Cardiac muscle cell (in vitro differentiated cells and primary cell): ENCODE measurements around the gene EPS15. TPM values are rescaled to one million over a fixed set of nuclear protein-coding genes. Genes with fewer than 3 reads are reported as not detected.
"Not testable (repeated sequence)": the region's sequence is repeated elsewhere in the genome, so short reads cannot be mapped to it uniquely, and the experiment has no call there.

ENCODE experiments used
- DNase-seq, 2 donors: peaks; one replicate each; pipeline versions ENCODE4 v3.0.0 to v3.0.0-alpha.2; 2010 to 2017; ENCODE audit warnings: low read depth in 1 of 2, low spot score in 1 of 2
- H3K27ac ChIP-seq: fragments of 200-600 bp; sonication (generic); 2 replicates; pipeline ENCODE4 v1.5.1; 2016
- H3K27me3 ChIP-seq: fragments of 200-600 bp; sonication (generic); 2 replicates; pipeline ENCODE4 v1.6.0; 2016; ENCODE audit warnings: control low read depth
- H3K36me3 ChIP-seq: fragments of 200-600 bp; sonication (generic); 2 replicates; pipeline ENCODE4 v1.5.1; 2016; ENCODE audit warnings: control low read depth
- H3K4me1 ChIP-seq: fragments of 200-600 bp; sonication (generic); 2 replicates; pipeline ENCODE4 v1.8.1; 2017; ENCODE audit warnings: low read depth, mild to moderate bottlenecking, mixed run types
- H3K4me3 ChIP-seq: fragments of 200-600 bp; sonication (generic); 2 replicates; pipeline ENCODE4 v1.5.1; 2016; ENCODE audit warnings: mild to moderate bottlenecking
- H3K9me3 ChIP-seq: fragments of 200-600 bp; sonication (generic); 2 replicates; pipeline ENCODE4 v1.5.1; 2017; ENCODE audit warnings: low read depth, mild to moderate bottlenecking, control low read depth
- polyA plus RNA-seq: library from polyadenylated mRNA; unstranded; fragments of >200 nt; fragmentation: Nextera tagmentation; extraction: Ambion mirVana; gene quantifications from 2 replicates; pipeline ENCODE4 v1.2.1, GENCODE V29; 2016
- total RNA-seq: library from RNA; depleted of rRNA; stranded (reverse); fragments of >200 nt; gene quantifications from 2 replicates; pipeline ENCODE4 v1.2.3, GENCODE V29; 2016
- TF ChIP-seq, protein P1 (sequence below): IDR thresholded peaks from 2 replicates; pipeline ENCODE4 v1.5.1; 2012; ENCODE audit warnings: low read depth, mild to moderate bottlenecking, low read length

The EPS15 gene
- total and polyA plus RNA-seq, 2 experiments from 2014 or later, result 34.1 to 110 TPM

DNA sequence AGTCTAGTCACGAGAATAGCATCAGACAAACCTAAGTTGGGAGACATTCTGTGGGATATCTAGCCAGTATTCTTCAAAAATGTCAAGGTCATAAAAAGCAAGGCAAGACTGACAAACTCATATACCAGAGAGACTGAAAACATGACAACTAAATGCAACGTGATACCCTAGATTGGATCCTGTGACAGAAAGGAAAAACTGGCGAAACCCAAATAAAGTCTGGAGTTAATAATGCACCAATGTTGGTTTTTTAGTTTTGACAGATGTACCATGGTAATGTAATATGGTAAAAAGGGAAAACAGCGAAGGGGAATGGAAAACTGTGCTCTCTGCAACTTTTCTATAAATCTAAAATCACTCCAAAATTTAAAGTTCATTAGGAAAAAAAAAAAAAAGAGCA is 64.5 kb downstream of the EPS15 start:
- Histone ChIP-seq H3K27ac (no peak overlapping the region), H3K4me1 (no peaks in the 10 kb centered on the region), H3K9me3 (no peaks in the 10 kb centered on the region), H3K4me3 (no peak overlapping the region), H3K27me3 (no peaks in the 10 kb centered on the region), H3K36me3 (peaks cover 3% of the 10 kb centered on the region)
- no peak for DNase-seq
- TF ChIP-seq, protein P1, sequence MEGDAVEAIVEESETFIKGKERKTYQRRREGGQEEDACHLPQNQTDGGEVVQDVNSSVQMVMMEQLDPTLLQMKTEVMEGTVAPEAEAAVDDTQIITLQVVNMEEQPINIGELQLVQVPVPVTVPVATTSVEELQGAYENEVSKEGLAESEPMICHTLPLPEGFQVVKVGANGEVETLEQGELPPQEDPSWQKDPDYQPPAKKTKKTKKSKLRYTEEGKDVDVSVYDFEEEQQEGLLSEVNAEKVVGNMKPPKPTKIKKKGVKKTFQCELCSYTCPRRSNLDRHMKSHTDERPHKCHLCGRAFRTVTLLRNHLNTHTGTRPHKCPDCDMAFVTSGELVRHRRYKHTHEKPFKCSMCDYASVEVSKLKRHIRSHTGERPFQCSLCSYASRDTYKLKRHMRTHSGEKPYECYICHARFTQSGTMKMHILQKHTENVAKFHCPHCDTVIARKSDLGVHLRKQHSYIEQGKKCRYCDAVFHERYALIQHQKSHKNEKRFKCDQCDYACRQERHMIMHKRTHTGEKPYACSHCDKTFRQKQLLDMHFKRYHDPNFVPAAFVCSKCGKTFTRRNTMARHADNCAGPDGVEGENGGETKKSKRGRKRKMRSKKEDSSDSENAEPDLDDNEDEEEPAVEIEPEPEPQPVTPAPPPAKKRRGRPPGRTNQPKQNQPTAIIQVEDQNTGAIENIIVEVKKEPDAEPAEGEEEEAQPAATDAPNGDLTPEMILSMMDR, result no peak

DNA sequence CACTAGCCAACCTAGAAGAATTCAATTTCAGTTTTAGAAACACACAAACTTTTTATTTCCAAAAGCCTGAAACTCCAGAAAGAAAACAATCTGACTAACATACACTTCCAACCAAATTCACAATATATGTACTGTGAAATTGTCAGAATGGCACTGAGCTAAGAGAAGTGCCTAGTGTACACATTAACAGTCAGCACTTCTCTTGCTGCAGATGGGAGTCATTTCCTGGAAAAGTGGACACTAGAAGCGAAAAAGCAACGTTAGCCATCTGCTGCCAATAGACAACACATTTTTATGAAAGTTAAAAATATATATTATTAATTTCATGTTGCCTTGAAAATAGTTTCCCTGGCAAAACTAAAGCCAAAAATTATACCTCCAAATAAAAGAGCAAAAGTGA is 66.1 kb downstream of the EPS15 start:
- H3K4me1 ChIP-seq, result no peaks in the 10 kb centered on the region
- no peaks in the 10 kb centered on the region for H3K27me3 ChIP-seq
- DNase-seq, result peak in 1 of 2 donors; percentile 13
- H3K4me3 ChIP-seq, result no peak overlapping the region
- no peaks in the 10 kb centered on the region for H3K9me3 ChIP-seq
- H3K27ac ChIP-seq, result no peak overlapping the region
- TF ChIP-seq, protein P1, result no peak
- peaks cover 3% of the 10 kb centered on the region for H3K36me3 ChIP-seq

DNA sequence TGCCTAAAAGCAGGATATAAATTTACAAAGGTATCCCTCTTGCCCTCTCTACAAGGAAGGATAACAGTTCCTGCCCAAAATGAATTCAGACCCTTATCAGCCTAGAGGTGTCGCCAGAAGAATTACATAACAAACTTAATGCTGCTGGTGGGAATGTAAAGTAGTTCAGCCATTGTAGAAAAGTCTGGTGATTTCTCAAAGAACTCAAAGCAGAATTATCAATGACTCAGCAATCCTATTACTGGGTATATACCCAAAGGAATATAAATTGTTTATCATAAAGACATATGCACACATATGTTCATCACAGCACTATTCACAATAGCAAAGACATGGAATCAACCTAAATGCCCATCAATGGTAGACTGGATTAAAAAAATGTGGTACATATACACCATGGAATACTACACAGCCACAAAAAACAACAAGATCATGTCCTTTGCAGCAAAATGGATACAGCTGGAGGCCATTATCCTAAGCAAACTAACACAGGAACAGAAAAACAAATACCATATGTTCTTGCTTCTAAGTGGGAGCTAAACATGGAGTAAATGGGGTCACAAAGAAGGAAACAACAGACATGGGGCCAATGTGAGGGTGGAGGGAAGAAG is 70.1 kb downstream of the EPS15 start:
- H3K36me3 ChIP-seq, H3K4me3 ChIP-seq, DNase-seq, H3K27ac ChIP-seq, H3K9me3 ChIP-seq, H3K27me3 ChIP-seq: not testable (repeated sequence)
- peaks cover 17% of the 10 kb centered on the region for H3K4me1 ChIP-seq

DNA sequence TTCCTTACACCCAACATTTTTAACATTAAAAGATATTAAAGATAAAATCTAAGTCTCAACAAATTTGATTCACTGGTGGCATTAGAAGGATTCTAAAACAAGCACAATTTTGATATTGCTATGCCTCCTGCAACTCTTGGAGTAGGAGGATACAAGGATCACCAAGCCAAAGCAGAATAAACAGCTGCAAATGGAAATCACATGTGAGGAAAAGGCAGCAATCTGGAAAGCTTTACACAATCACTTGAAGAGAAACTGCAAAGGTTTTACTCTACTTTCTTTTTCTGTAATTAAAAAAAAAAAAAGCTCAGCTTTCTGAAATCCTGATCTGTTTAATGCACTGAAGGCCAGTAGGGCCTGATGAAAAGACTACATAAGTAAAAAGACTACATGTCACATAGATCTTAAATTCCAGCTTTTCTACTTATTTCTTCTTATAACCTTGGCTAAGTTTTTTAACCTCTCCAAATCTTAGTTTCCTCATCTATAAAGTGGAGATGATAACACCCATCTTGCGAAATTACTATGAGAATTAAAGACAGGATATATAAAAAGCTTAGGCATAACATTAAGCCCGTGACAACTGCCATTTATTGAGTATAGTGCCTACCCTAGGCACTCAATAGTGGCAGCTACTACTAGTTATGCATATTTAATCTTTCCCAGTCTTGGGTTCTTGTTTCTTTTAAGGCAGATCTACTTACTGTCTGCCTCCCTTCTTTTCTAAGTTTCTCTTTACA is 73.5 kb downstream of the EPS15 start:
- H3K36me3 ChIP-seq, result no peaks in the 10 kb centered on the region
- no peaks in the 10 kb centered on the region for H3K9me3 ChIP-seq
- TF ChIP-seq, protein P1, result no peak
- no peaks in the 10 kb centered on the region for H3K27me3 ChIP-seq
- peaks cover 40% of the 10 kb centered on the region for H3K4me1 ChIP-seq
- no peak for DNase-seq
- no peak overlapping the region for H3K4me3 ChIP-seq
- H3K27ac ChIP-seq, result peak overlapping the region; percentile 62

DNA sequence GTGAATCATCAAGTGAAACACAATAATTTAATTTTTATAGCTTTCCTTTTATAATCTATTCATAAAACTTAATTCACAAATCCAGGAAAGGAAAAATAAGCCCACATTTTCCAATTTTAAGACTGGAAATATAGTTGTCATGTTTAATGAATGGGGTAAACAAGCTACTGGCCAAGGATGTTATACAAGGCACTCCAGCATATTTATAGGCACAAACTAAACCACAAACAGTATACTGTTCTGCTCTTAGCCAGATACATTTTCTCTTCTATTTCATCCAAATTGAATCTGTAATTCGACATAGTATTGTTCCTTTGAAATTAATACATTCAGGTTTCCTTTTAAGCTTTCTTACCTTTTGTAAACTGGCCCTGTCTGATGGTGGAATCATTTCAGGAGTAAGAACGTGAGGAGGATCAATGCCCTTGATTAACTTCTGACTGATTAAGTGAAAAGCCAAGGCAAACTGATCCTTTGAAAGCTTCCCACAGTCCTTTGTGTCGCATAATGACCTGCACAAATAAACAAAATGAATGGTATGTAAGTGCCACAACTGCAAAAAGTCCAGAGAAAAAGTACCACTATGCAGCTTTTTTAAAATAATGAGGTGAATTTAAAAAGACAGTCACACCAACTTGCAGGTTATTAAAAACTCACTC is 74.4 kb downstream of the EPS15 start:
- H3K4me3 ChIP-seq, result no peak overlapping the region
- H3K36me3 ChIP-seq, result peaks cover 2% of the 10 kb centered on the region
- H3K27ac ChIP-seq, result peak overlapping the region; percentile 62
- H3K9me3 ChIP-seq, result no peaks in the 10 kb centered on the region
- no peak for DNase-seq
- H3K27me3 ChIP-seq, result no peaks in the 10 kb centered on the region
- peaks cover 40% of the 10 kb centered on the region for H3K4me1 ChIP-seq
- TF ChIP-seq, protein P1, result no peak

DNA sequence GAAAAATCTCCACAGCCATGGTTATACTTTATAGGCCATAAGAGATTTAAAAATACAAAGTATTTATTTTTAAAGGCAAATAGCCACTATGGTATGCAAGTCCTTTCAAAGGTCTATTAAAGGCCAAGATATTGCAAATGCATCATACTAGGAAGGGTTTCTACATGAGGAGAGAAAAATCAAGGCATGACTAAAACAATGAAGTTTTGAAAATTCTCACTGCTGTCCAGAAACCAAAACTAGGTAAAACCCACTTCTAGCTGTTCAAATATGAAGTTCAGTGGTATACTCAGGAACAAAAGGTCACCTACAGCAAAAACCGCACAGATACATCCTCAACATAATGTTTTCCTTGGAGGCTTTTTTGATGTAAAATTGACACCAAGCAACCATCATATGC is 75.0 kb downstream of the EPS15 start:
- TF ChIP-seq, protein P1, result no peak
- peaks cover 8% of the 10 kb centered on the region for H3K36me3 ChIP-seq
- H3K4me1 ChIP-seq, result peaks cover 40% of the 10 kb centered on the region
- H3K27me3 ChIP-seq, result no peaks in the 10 kb centered on the region
- DNase-seq, result no peak
- H3K9me3 ChIP-seq, result no peaks in the 10 kb centered on the region
- peak overlapping the region; percentile 62 for H3K27ac ChIP-seq
- H3K4me3 ChIP-seq, result no peak overlapping the region
